Measurements from ENCODE around the gene OR9Q1. TPM values are rescaled to one million over a fixed set of nuclear protein-coding genes. Genes with fewer than 3 reads are reported as not detected.

The OR9Q1 gene, protein sequence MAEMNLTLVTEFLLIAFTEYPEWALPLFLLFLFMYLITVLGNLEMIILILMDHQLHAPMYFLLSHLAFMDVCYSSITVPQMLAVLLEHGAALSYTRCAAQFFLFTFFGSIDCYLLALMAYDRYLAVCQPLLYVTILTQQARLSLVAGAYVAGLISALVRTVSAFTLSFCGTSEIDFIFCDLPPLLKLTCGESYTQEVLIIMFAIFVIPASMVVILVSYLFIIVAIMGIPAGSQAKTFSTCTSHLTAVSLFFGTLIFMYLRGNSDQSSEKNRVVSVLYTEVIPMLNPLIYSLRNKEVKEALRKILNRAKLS
- not detected in 2 replicates for total RNA-seq (2014; rRNA removed; shearing (Covaris generic))
- not detected in 2 replicates for polyA plus RNA-seq (2016; fragmentation: Nextera tagmentation; extraction: Ambion mirVana)
- long read RNA-seq = 0 reads

DNA sequence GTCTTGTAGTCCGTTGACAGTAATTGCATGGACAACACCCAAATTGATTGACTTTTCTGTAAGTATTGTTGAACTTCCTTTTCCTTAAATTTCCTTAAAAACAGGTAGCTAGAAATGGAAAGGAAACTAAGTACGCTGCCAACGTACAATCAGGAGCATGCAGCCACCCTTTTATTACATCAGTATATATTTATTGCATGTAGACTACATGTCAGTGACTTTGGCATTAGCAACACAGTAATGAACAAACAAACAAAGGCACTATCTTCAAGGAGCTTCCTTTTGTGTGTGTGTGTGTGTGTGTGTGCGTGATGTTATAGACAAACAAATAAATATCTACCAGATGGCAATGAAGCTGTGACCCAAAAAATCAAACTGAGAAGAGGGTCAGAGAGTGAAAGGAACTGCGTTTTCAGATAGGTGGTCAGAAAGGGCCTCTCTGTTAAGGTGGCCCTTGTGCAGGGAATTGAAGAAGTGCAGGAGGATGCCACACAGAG lies at the start of gene OR9Q1:
Gene OR9Q1, plus strand, starts transcription at position 447 of the 497 bp plus-strand sequence. CDS start 155,564 bp downstream, outside the sequence.
- no peaks in the 10 kb centered on the region for H3K79me2 ChIP-seq (replicated peaks; ENCODE audit: insufficient read depth)
- no peak for DNase-seq (ENCODE audit: low spot score)
- H3K9me3 Mint-ChIP-seq = no peaks in the 10 kb centered on the region
- no peak within 1 kb of the TSS for H3K4me3 Mint-ChIP-seq
- no peaks in the 10 kb centered on the region for H3K4me1 Mint-ChIP-seq
- H3K4me2 ChIP-seq = no peak within 1 kb of the TSS
- no peaks in the 10 kb centered on the region for H3K9me2 ChIP-seq (ENCODE audit: insufficient read depth)
- H3K4me1 ChIP-seq (ENCODE audit: insufficient read depth) = no peaks in the 10 kb centered on the region
- no peak within 1 kb of the TSS for H3K27ac ChIP-seq (ENCODE audit: low read depth)
- no peaks in the 10 kb centered on the region for H3K36me3 Mint-ChIP-seq (ENCODE audit: low read depth)
- peaks cover 8% of the 10 kb centered on the region for H3K27me3 Mint-ChIP-seq (ENCODE audit: insufficient read depth, low read depth, poor library complexity)
- H3K36me3 ChIP-seq (ENCODE audit: insufficient read depth) = no peaks in the 10 kb centered on the region
- H3K4me3 ChIP-seq = no peak within 1 kb of the TSS
- no peak within 1 kb of the TSS for H3K27ac Mint-ChIP-seq
- TF ChIP-seq, protein P1, sequence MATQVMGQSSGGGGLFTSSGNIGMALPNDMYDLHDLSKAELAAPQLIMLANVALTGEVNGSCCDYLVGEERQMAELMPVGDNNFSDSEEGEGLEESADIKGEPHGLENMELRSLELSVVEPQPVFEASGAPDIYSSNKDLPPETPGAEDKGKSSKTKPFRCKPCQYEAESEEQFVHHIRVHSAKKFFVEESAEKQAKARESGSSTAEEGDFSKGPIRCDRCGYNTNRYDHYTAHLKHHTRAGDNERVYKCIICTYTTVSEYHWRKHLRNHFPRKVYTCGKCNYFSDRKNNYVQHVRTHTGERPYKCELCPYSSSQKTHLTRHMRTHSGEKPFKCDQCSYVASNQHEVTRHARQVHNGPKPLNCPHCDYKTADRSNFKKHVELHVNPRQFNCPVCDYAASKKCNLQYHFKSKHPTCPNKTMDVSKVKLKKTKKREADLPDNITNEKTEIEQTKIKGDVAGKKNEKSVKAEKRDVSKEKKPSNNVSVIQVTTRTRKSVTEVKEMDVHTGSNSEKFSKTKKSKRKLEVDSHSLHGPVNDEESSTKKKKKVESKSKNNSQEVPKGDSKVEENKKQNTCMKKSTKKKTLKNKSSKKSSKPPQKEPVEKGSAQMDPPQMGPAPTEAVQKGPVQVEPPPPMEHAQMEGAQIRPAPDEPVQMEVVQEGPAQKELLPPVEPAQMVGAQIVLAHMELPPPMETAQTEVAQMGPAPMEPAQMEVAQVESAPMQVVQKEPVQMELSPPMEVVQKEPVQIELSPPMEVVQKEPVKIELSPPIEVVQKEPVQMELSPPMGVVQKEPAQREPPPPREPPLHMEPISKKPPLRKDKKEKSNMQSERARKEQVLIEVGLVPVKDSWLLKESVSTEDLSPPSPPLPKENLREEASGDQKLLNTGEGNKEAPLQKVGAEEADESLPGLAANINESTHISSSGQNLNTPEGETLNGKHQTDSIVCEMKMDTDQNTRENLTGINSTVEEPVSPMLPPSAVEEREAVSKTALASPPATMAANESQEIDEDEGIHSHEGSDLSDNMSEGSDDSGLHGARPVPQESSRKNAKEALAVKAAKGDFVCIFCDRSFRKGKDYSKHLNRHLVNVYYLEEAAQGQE (IDR thresholded peaks at IDR 0.05; ENCODE audit: unreplicated experiment) = no peak
- TF ChIP-seq CREB1 (CRISPR knock-in tag; IDR thresholded peaks at IDR 0.05; ENCODE audit: low read depth) = no peak
- no peak for TF ChIP-seq STAT1 (IDR thresholded peaks at IDR 0.05; ENCODE audit: unreplicated experiment)
- TF ChIP-seq JUNB (IDR thresholded peaks at IDR 0.05; ENCODE audit: unreplicated experiment) = no peak
- TF ChIP-seq ZNF114 (CRISPR knock-in tag; IDR thresholded peaks at IDR 0.05) = no peak
- H3F3A ChIP-seq (replicated peaks; ENCODE audit: low read depth) = no peaks in the 10 kb centered on the region
- ATAC-seq = no peak
- H4K20me1 ChIP-seq (replicated peaks; ENCODE audit: insufficient read depth) = no peaks in the 10 kb centered on the region
- H2AFZ ChIP-seq = peak within 1 kb of the TSS; percentile 80
- H3K27me3 ChIP-seq (ENCODE audit: insufficient read depth) = no peaks in the 10 kb centered on the region

DNA sequence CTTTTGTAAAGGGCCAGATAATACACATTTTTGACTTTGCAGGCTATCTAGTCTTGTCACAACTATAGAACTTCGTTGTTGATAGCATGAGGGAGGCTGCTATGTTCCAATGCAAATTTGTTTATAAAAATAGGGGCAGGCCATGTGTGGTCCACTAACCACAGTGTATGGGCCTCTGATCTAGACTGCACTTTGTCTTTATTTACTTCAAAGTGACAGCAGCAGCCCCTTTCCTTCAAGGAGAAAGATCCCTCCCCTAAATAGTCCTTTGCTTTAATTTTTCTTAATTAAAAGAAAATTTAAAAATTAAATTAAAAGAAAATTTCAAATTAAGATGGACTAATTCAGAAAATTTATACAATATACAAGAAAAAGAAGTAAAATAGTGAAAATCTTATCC lies 49.5 kb upstream of the OR9Q1 start:
- Histone ChIP-seq H3K4me3 (no peak overlapping the region), H2AFZ (no peak overlapping the region), H3K27ac (ENCODE audit: low read depth) (no peak overlapping the region), H3K79me2 (replicated peaks; ENCODE audit: insufficient read depth) (no peaks in the 10 kb centered on the region), H3K9me2 (ENCODE audit: insufficient read depth) (peaks cover 10% of the 10 kb centered on the region), H3K4me2 (no peak overlapping the region), H3F3A (replicated peaks; ENCODE audit: low read depth) (no peaks in the 10 kb centered on the region), H3K4me1 (ENCODE audit: insufficient read depth) (no peaks in the 10 kb centered on the region), H3K27me3 (ENCODE audit: insufficient read depth) (no peaks in the 10 kb centered on the region), H3K36me3 (ENCODE audit: insufficient read depth) (no peaks in the 10 kb centered on the region), H4K20me1 (replicated peaks; ENCODE audit: insufficient read depth) (no peaks in the 10 kb centered on the region)
- DNase-seq (ENCODE audit: low spot score) (no peak), ATAC-seq (no peak)
- Mint-ChIP-seq H3K9me3 (no peaks in the 10 kb centered on the region), H3K27me3 (ENCODE audit: insufficient read depth, low read depth, poor library complexity) (peaks cover 2% of the 10 kb centered on the region), H3K36me3 (ENCODE audit: low read depth) (no peaks in the 10 kb centered on the region), H3K4me1 (peaks cover 11% of the 10 kb centered on the region; the same call in 1 of the 3 replicates), H3K4me3 (no peak overlapping the region), H3K27ac (no peak overlapping the region)
- TF ChIP-seq ZNF462 (CRISPR knock-in tag; IDR thresholded peaks at IDR 0.05) (no peak), CREB1 (CRISPR knock-in tag; IDR thresholded peaks at IDR 0.05; ENCODE audit: low read depth) (no peak)
- TF ChIP-seq, protein P1 (IDR thresholded peaks at IDR 0.05; ENCODE audit: unreplicated experiment) = no peak

Measured in GM23338 (cell line).